ENCODE results near the gene SAFB2. TPM values are rescaled to one million over a fixed set of nuclear protein-coding genes. Genes with fewer than 3 reads are reported as not detected.

SAFB2 gene
- total and polyA plus RNA-seq, 2 of the 13 experiments (the other 11 are each of a cell fraction or from before 2014, with no cell fraction given), result 11.2 to 31.5 TPM

DNA sequence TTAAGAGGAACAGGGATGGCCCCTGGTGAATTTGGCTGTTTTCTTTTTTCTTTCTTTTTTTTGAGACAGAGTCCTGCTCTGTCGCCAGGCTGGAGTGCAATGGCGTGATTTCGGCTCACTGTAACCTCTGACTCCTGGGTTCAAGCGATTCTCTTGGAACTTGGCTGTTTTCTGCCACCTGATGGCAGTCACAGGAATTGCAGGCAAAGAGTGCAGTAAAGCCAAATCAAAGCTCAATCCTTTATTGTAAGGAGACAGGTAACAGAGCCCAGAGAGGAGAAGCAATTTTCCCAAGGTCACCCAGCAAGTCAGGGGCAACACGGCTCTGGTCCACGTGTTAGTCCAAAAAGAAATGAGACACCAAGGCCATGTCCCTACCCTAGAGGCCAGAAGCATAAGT lies 61.0 kb downstream of the SAFB2 start:
- ATAC-seq, result no peak
- POLR2A ChIA-PET, result no interaction called here

More for the DNA sequence above, 61.0 kb downstream of the SAFB2 start:
- Histone ChIP-seq H3K4me2 (ENCODE audit: low read depth, low read length) (no peak overlapping the region), H4K20me1 (ENCODE audit: insufficient read depth, low read length) (no peaks in the 10 kb centered on the region), H3K79me2 (ENCODE audit: insufficient read depth, low read length) (no peaks in the 10 kb centered on the region), H3K9me3 (ENCODE audit: low read length) (peaks cover 7% of the 10 kb centered on the region), H2AFZ (ENCODE audit: low read length) (no peak overlapping the region), H3K36me3 (replicated peaks in 1 of 2; ENCODE audit: control insufficient read depth in 1 of 2, insufficient read depth in 2 of 2, low read length in 2 of 2) (no peaks in the 10 kb centered on the region), H3K27ac (ENCODE audit: extremely low read length, insufficient read depth, low read length) (no peak overlapping the region), H3K27me3 (ENCODE audit: control insufficient read depth in 1 of 2, insufficient read depth in 2 of 2, low read length in 2 of 2) (peaks cover 0 to 14% of the 10 kb centered on the region in 2 experiments; a peak in 2 of 5 replicates), H3K4me3 (replicated peaks in 1 of 3; ENCODE audit: insufficient read depth in 1 of 3, low read depth in 2 of 3, low read length in 3 of 3) (no peak overlapping the region), H3K4me1 (ENCODE audit: insufficient read depth, low read length) (no peaks in the 10 kb centered on the region), H3K9ac (ENCODE audit: insufficient read depth, low read depth, low read length) (no peak overlapping the region)
- no TSS peak for BruUV-seq (replicated peaks)
- no peak for DNase-seq (ENCODE audit: low spot score)
- intact Hi-C loops (cut with micrococcal nuclease; ENCODE audit: unreplicated experiment) (no loop called here), in situ Hi-C loops (cut with HindIII; ENCODE audit: extremely low pct_ligation_motif_present, low pct_unique_long_range_greater_than_20kb) (no loop called here)
- CTCF ChIA-PET (ENCODE audit: low intra/inter-chr PET ratio, low total read pairs), result interaction anchor here (0.9 kb wide), 1 partner anchor 14 kb away, joined by 3 read pairs; no protein-coding TSS in a partner anchor
- FAIRE-seq, result no peak
- TF ChIP-seq BHLHE40 (IDR thresholded peaks at IDR 0.05; ENCODE audit: low read length) (no peak), THRA (CRISPR knock-in tag; IDR thresholded peaks at IDR 0.05; ENCODE audit: borderline replicate concordance) (no peak), STAG1 (CRISPR knock-in tag; IDR thresholded peaks at IDR 0.05) (peak; percentile 25; the same call in 1 of the 2 replicates), ZNF713 (CRISPR knock-in tag; IDR thresholded peaks at IDR 0.05) (no peak)
- TF ChIP-seq, protein P1, sequence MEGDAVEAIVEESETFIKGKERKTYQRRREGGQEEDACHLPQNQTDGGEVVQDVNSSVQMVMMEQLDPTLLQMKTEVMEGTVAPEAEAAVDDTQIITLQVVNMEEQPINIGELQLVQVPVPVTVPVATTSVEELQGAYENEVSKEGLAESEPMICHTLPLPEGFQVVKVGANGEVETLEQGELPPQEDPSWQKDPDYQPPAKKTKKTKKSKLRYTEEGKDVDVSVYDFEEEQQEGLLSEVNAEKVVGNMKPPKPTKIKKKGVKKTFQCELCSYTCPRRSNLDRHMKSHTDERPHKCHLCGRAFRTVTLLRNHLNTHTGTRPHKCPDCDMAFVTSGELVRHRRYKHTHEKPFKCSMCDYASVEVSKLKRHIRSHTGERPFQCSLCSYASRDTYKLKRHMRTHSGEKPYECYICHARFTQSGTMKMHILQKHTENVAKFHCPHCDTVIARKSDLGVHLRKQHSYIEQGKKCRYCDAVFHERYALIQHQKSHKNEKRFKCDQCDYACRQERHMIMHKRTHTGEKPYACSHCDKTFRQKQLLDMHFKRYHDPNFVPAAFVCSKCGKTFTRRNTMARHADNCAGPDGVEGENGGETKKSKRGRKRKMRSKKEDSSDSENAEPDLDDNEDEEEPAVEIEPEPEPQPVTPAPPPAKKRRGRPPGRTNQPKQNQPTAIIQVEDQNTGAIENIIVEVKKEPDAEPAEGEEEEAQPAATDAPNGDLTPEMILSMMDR (CRISPR knock-in tag; IDR thresholded peaks at IDR 0.05), result peak; percentile 54
- WGBS (ENCODE audit: low lambda C conversion rate), result 33% methylated on average over 6 of the region's 6 CpGs
